K562 (cell line): ENCODE results near the gene UBXN11. TPM values are rescaled to one million over a fixed set of nuclear protein-coding genes. Genes with fewer than 3 reads are reported as not detected.

Source experiments
- CEBPB ChIP-seq: fragments of 450-650 bp; IDR thresholded peaks from 2 replicates; pipeline ENCODE4 v1.6.1; 2016; ENCODE audit warnings: missing genetic modification characterization, missing compliant biosample characterization
- ELF1 ChIP-seq: fragments of 200-800 bp; sonication (Bioruptor generic); IDR thresholded peaks from 2 replicates; pipeline ENCODE4 v1.6.1; 2016; ENCODE audit warnings: missing genetic modification characterization, missing compliant biosample characterization
- EP300 ChIP-seq: IDR thresholded peaks from 2 replicates; pipeline ENCODE4 v1.6.1; 2012; ENCODE audit warnings: low read length, improper control_type of control experiment
- MYBL2 ChIP-seq, 2 experiments: fragments of 450-650 bp in 1 of 2; sonication (generic) in 1 of 2; formaldehyde crosslinking in 1 of 2; IDR thresholded peaks; 2 replicates each; pipeline versions ENCODE4 v1.6.1 to v1.8.1; 2017 to 2022; ENCODE audit warnings: borderline replicate concordance in 1 of 2, inconsistent platforms in 1 of 2, low read depth in 1 of 2, mild to moderate bottlenecking in 1 of 2, missing genetic modification reagents in 1 of 2, moderate library complexity in 1 of 2
- MYNN ChIP-seq, 2 experiments: sonication (generic); formaldehyde crosslinking in 1 of 2; IDR thresholded peaks; 2 replicates each; pipeline versions ENCODE4 v1.5.0 to v1.6.1; 2016 to 2020; ENCODE audit warnings: antibody characterized with exemption in 1 of 2, missing genetic modification reagents in 1 of 2
- NELFE ChIP-seq: IDR thresholded peaks from 2 replicates; pipeline ENCODE4 v1.6.1; 2011; ENCODE audit warnings: mild to moderate bottlenecking; ENCODE audit not compliant: insufficient read depth, insufficient read length
- NR2C2 ChIP-seq, 2 experiments: fragments of 200-800 bp in 1 of 2; sonication (Bioruptor generic) in 1 of 2; sonication (generic) in 1 of 2; formaldehyde crosslinking in 1 of 2; IDR thresholded peaks; 2 replicates each; pipeline versions ENCODE4 v1.6.1 to v1.8.0; 2016 to 2022; ENCODE audit warnings: mild to moderate bottlenecking in 1 of 2, missing compliant biosample characterization in 1 of 2, missing genetic modification characterization in 1 of 2, missing genetic modification reagents in 1 of 2
- PHB2 ChIP-seq: fragments of 450-650 bp; IDR thresholded peaks from 2 replicates; pipeline ENCODE4 v1.6.1; 2017; ENCODE audit warnings: low read depth
- PRMT5 ChIP-seq: sonication (generic); formaldehyde crosslinking; IDR thresholded peaks from 2 replicates; pipeline ENCODE4 v1.5.0; 2020; ENCODE audit warnings: missing genetic modification reagents
- RCOR1 ChIP-seq, 2 experiments: IDR thresholded peaks; 2 replicates each; pipeline ENCODE4 v1.6.1; 2012; ENCODE audit warnings: low read depth in 2 of 2, low read length in 2 of 2, borderline replicate concordance in 1 of 2, improper control_type of control experiment in 1 of 2
- RUNX1 ChIP-seq: sonication (generic); IDR thresholded peaks from 2 replicates; pipeline ENCODE4 v1.6.1; 2016; ENCODE audit warnings: antibody characterized with exemption, low read depth
- SMARCA5 ChIP-seq: fragments of 450-650 bp; IDR thresholded peaks from 2 replicates; pipeline ENCODE4 v1.6.1; 2016
- SRSF7 ChIP-seq: fragments of 200-400 bp; formaldehyde crosslinking; optimal IDR thresholded peaks from 2 replicates; pipeline ENCODE3; 2017; ENCODE audit warnings: mild to moderate bottlenecking, low read depth, low read length
- TCF7 ChIP-seq: sonication (generic); IDR thresholded peaks from 2 replicates; pipeline ENCODE4 v1.6.1; 2016; ENCODE audit warnings: antibody characterized with exemption, borderline replicate concordance
- THRAP3 ChIP-seq: fragments of 450-650 bp; IDR thresholded peaks from 2 replicates; pipeline ENCODE4 v1.6.1; 2016; ENCODE audit warnings: mild to moderate bottlenecking, inconsistent platforms, borderline replicate concordance
- ZNF431 ChIP-seq: sonication (generic); formaldehyde crosslinking; IDR thresholded peaks from 2 replicates; pipeline ENCODE4 v1.8.0; 2022; ENCODE audit warnings: mild to moderate bottlenecking, missing genetic modification reagents
- polyA plus RNA-seq, 8 experiments: library from polyadenylated mRNA; depleted of rRNA in 4 of 8; stranded (reverse) in 5 of 8; unstranded in 3 of 8; fragments of >200 nt; fragmentation: Nextera tagmentation in 2 of 8; fragmentation: Illumina TruSeq in 1 of 8; extraction: Ambion mirVana in 2 of 8; extraction: Trizol in 1 of 8; gene quantifications; 2 replicates each; pipeline versions ENCODE4 v1.2.1 to v1.2.3, GENCODE V29; 2011 to 2014; ENCODE audit warnings: inconsistent platforms in 1 of 8, missing spikeins in 1 of 8
- total RNA-seq, 7 experiments: library from RNA; depleted of rRNA in 6 of 7; stranded (reverse); fragments of >200 nt in 6 of 7; fragmentation: Illumina TruSeq in 2 of 7; extraction: Trizol in 2 of 7; gene quantifications; 2 replicates each; pipeline versions ENCODE4 v1.2.1 to v1.2.3, GENCODE V29; 2011 to 2021; ENCODE audit warnings: low replicate concordance in 1 of 7
- TF ChIP-seq, protein P1 (sequence below): fragments of 200-800 bp; sonication (Bioruptor generic); IDR thresholded peaks from 2 replicates; pipeline ENCODE4 v1.6.1; 2017; ENCODE audit warnings: missing genetic modification characterization, missing compliant biosample characterization
- TF ChIP-seq, protein P2 (sequence below): fragments of 450-650 bp; IDR thresholded peaks from 2 replicates; pipeline ENCODE4 v1.6.1; 2016; ENCODE audit warnings: borderline replicate concordance
- TF ChIP-seq, protein P3 (sequence below): fragments of 250-450 bp; sonication (Bioruptor Pico); IDR thresholded peaks from 2 replicates; pipeline ENCODE4 v1.8.0; 2021; ENCODE audit warnings: mild to moderate bottlenecking, moderate library complexity
- TF ChIP-seq, protein P4 (sequence below): fragments of 250-450 bp; sonication (Bioruptor Pico); IDR thresholded peaks from 2 replicates; pipeline ENCODE4 v1.8.0; 2021; ENCODE audit warnings: moderate library complexity, mild to moderate bottlenecking, inconsistent platforms

UBXN11 gene
- total and polyA plus RNA-seq, 9 of the 15 experiments (the other 6 are each of a cell fraction or from before 2014, with no cell fraction given), result 0.48 to 34.3 (median 11.3) TPM

DNA sequence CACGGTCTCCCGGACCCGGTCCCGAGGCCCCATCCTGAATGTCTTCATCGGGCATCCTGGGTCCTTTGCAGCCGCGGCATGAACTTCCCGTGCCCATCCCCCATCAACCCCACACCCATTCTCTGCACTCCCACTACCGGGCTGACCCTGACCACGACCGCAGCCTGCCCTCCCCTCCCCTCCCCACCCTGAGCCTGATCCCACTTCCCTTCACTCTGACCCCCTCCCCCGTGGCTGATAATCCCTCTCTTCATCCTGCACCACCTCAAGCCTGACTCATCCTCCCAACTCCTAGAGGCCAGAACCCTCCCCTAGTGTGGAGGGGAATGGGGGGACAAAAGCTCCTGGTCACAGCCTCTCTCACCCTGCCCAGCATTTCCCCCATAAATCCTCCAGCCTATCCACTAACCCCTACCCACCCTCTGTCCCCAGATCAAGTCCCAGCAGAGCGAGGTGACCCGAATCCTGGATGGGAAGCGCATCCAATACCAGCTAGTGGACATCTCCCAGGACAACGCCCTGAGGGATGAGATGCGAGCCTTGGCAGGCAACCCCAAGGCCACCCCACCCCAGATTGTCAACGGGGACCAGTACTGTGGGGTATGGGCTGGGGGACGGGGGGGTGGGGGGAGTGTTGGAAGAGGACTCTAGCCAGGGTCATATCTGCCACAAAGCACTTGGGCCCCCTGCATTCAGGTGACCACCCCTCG is 25.9 kb downstream of the UBXN11 start (continued):
- TF ChIP-seq, protein P1, sequence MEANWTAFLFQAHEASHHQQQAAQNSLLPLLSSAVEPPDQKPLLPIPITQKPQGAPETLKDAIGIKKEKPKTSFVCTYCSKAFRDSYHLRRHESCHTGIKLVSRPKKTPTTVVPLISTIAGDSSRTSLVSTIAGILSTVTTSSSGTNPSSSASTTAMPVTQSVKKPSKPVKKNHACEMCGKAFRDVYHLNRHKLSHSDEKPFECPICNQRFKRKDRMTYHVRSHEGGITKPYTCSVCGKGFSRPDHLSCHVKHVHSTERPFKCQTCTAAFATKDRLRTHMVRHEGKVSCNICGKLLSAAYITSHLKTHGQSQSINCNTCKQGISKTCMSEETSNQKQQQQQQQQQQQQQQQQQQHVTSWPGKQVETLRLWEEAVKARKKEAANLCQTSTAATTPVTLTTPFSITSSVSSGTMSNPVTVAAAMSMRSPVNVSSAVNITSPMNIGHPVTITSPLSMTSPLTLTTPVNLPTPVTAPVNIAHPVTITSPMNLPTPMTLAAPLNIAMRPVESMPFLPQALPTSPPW, result peak; percentile 47; the same call in 1 of the 2 replicates
- TF ChIP-seq PHB2 (0 out of 2 replicates have a peak, but pooled peaks have one; percentile 39), SMARCA5 (peak; percentile 34; the same call in 1 of the 2 replicates), CEBPB (no peak), TCF7 (no peak), EP300 (no peak; the same call in 1 of the 2 replicates), PRMT5 (no peak), RCOR1 (IDR thresholded peaks at IDR 0.05; ENCODE audit: borderline replicate concordance in 1 of 2, low read depth in 2 of 2, low read length in 2 of 2) (0 out of 4 replicates have a peak, but pooled peaks of 1 of the 2 experiments have one; percentile 19), NR2C2 (CRISPR knock-in tag; IDR thresholded peaks at IDR 0.05) (no peak), NR2C2 (tag; IDR thresholded peaks at IDR 0.05) (peak; percentile 45; the same call in 1 of the 2 replicates), RUNX1 (peak; percentile 59; the same call in 1 of the 2 replicates), THRAP3 (peak; percentile 65; the same call in 1 of the 2 replicates), NELFE (no peak), SRSF7 (no peak), ELF1 (tag) (0 out of 2 replicates have a peak, but pooled peaks have one; percentile 3), MYNN (IDR thresholded peaks at IDR 0.05) (0 out of 2 replicates have a peak, but pooled peaks have one; percentile 11), MYNN (CRISPR knock-in tag; IDR thresholded peaks at IDR 0.05) (no peak), MYBL2 (IDR thresholded peaks at IDR 0.05; ENCODE audit: low read depth) (no peak), MYBL2 (CRISPR knock-in tag; IDR thresholded peaks at IDR 0.05; ENCODE audit: borderline replicate concordance) (no peak), ZNF431 (CRISPR knock-in tag) (0 out of 2 replicates have a peak, but pooled peaks have one; percentile 44)
- TF ChIP-seq, protein P2, sequence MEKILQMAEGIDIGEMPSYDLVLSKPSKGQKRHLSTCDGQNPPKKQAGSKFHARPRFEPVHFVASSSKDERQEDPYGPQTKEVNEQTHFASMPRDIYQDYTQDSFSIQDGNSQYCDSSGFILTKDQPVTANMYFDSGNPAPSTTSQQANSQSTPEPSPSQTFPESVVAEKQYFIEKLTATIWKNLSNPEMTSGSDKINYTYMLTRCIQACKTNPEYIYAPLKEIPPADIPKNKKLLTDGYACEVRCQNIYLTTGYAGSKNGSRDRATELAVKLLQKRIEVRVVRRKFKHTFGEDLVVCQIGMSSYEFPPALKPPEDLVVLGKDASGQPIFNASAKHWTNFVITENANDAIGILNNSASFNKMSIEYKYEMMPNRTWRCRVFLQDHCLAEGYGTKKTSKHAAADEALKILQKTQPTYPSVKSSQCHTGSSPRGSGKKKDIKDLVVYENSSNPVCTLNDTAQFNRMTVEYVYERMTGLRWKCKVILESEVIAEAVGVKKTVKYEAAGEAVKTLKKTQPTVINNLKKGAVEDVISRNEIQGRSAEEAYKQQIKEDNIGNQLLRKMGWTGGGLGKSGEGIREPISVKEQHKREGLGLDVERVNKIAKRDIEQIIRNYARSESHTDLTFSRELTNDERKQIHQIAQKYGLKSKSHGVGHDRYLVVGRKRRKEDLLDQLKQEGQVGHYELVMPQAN, result no peak
- TF ChIP-seq, protein P3, sequence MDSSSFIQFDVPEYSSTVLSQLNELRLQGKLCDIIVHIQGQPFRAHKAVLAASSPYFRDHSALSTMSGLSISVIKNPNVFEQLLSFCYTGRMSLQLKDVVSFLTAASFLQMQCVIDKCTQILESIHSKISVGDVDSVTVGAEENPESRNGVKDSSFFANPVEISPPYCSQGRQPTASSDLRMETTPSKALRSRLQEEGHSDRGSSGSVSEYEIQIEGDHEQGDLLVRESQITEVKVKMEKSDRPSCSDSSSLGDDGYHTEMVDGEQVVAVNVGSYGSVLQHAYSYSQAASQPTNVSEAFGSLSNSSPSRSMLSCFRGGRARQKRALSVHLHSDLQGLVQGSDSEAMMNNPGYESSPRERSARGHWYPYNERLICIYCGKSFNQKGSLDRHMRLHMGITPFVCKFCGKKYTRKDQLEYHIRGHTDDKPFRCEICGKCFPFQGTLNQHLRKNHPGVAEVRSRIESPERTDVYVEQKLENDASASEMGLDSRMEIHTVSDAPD, result no peak
- TF ChIP-seq, protein P4, sequence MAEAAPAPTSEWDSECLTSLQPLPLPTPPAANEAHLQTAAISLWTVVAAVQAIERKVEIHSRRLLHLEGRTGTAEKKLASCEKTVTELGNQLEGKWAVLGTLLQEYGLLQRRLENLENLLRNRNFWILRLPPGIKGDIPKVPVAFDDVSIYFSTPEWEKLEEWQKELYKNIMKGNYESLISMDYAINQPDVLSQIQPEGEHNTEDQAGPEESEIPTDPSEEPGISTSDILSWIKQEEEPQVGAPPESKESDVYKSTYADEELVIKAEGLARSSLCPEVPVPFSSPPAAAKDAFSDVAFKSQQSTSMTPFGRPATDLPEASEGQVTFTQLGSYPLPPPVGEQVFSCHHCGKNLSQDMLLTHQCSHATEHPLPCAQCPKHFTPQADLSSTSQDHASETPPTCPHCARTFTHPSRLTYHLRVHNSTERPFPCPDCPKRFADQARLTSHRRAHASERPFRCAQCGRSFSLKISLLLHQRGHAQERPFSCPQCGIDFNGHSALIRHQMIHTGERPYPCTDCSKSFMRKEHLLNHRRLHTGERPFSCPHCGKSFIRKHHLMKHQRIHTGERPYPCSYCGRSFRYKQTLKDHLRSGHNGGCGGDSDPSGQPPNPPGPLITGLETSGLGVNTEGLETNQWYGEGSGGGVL, result no peak
